Ovary (tissue), 3 donors: ENCODE measurements around the gene EIF4G3.

Experiments
- CTCF ChIP-seq, 3 donors: fragments of 450-650 bp in 2 of 3; fragments of 200-600 bp in 1 of 3; IDR thresholded peaks; one replicate each; pipeline versions ENCODE4 v1.5.1 to v1.8.0; 2016 to 2022; ENCODE audit warnings: antibody characterized with exemption in 3 of 3, mild to moderate bottlenecking in 1 of 3
- POLR2A ChIP-seq: fragments of 450-650 bp; IDR thresholded peaks from one replicate; pipeline ENCODE4 v1.6.1; 2017; ENCODE audit warnings: antibody characterized with exemption, mild to moderate bottlenecking, moderate library complexity
- donor health status: DM: no; HTN: no; CAD: no.

- TF ChIP-seq CTCF (IDR thresholded peaks at IDR 0.05) (no peak), POLR2A (no peak)
Observed at GRCh38 chr1:20811916-20812315, 364.8 kb downstream of the EIF4G3 start.
